Thoracic aorta endothelial cell (primary cell): Measurements from ENCODE around the gene F2RL3. TPM values are rescaled to one million over a fixed set of nuclear protein-coding genes. Genes with fewer than 3 reads are reported as not detected.

Experiments
- small RNA-seq: library from RNA; depleted of rRNA; stranded (forward); fragments of <200 nt; gene quantifications from one replicate; pipeline ENCODE3, GENCODE V24; 2012
- total RNA-seq: library from RNA; depleted of rRNA; stranded (reverse); fragments of >200 nt; gene quantifications from 2 replicates; pipeline ENCODE4 v1.2.3, GENCODE V29; 2012

The F2RL3 gene
- 2.4 and 2.7 TPM in 2 replicates for total RNA-seq

GRCh38 chr19:16888629-16889365 lies at the start of gene F2RL3:
Gene F2RL3, plus strand, starts transcription at chr19:16888999. Its CDS starts 191 bp downstream, at chr19:16889190.

Small RNA genes lying within 50 kb of the gene (small RNA-seq; reads per million reads assigned to genes)
- not detected for gene RN7SL823P
- gene RN7SL835P, result not detected

Other genes starting within 250 kb of the F2RL3 start
- gene SMIM7, start 228.9 kb upstream of the F2RL3 start, total RNA-seq, result 45.9 and 51.7 TPM in 2 replicates
- 2.3 and 2.6 TPM in 2 replicates for gene TMEM38A, start 227.9 kb upstream of the F2RL3 start, total RNA-seq
- not detected in 2 replicates for gene NWD1, start 169.2 kb upstream of the F2RL3 start, total RNA-seq
- gene SIN3B, start 59.6 kb upstream of the F2RL3 start, total RNA-seq, result 54.7 and 64.3 TPM in 2 replicates
- gene CPAMD8, start 137.8 kb downstream of the F2RL3 start, total RNA-seq, result 0.22 and 0.66 TPM in 2 replicates
- 8.3 and 8.8 TPM in 2 replicates for gene HAUS8, start 186.5 kb downstream of the F2RL3 start, total RNA-seq
- gene MYO9B, start 186.8 kb downstream of the F2RL3 start, total RNA-seq, result 88.3 and 94.1 TPM in 2 replicates